GM13977 (cell line): ENCODE measurements around the gene FKBP11.

Experiments
- DNase-seq: peaks from one replicate; pipeline ENCODE4 v3.0.0; 2012; ENCODE audit warnings: low spot score
- in situ Hi-C: fragments of 300-500 bp; cut with MboI; formaldehyde crosslinking; loops from one replicate; pipeline ENCODE4 v1.12.0; 2022; ENCODE audit warnings: low sequenced_read_pairs, low pct_unique_long_range_greater_than_20kb, mixed read lengths, inconsistent platforms; ENCODE audit not compliant: unreplicated experiment
- TF ChIP-seq, protein P1 (sequence below): IDR thresholded peaks from 2 replicates; pipeline ENCODE4 v1.5.1; 2012; ENCODE audit warnings: mild to moderate bottlenecking, control low read depth; ENCODE audit not compliant: insufficient read depth; ENCODE audit errors: extremely low read depth, missing control alignments

Gene FKBP11

DNA sequence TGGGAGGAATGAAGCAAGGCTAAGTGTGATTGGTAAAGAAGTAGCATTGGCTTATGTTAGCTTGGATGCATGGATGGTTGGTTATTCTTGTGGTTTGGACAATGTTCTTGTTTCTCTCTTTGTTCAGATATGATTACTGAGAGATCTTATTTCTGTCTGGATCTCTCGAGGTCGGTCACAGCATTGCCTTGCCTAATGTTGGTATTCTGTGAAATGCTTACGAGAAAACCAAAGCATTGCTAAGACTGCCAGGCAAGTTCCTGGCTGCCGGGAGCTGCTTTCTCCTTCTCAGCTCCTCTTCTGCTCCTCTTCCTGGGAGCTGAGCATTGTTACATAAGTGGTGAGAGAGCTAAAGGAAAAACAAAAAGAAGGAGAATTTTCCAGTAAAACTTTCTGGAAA lies 52.2 kb downstream of the FKBP11 start:
- in situ Hi-C loops = no loop called here
- TF ChIP-seq, protein P1, sequence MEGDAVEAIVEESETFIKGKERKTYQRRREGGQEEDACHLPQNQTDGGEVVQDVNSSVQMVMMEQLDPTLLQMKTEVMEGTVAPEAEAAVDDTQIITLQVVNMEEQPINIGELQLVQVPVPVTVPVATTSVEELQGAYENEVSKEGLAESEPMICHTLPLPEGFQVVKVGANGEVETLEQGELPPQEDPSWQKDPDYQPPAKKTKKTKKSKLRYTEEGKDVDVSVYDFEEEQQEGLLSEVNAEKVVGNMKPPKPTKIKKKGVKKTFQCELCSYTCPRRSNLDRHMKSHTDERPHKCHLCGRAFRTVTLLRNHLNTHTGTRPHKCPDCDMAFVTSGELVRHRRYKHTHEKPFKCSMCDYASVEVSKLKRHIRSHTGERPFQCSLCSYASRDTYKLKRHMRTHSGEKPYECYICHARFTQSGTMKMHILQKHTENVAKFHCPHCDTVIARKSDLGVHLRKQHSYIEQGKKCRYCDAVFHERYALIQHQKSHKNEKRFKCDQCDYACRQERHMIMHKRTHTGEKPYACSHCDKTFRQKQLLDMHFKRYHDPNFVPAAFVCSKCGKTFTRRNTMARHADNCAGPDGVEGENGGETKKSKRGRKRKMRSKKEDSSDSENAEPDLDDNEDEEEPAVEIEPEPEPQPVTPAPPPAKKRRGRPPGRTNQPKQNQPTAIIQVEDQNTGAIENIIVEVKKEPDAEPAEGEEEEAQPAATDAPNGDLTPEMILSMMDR = no peak
- DNase-seq = no peak
